Astrocyte (in vitro differentiated cells and primary cell): ENCODE results near the gene FAM210A. TPM values are rescaled to one million over a fixed set of nuclear protein-coding genes. Genes with fewer than 3 reads are reported as not detected.

Source experiments
- DNase-seq: peaks from one replicate; pipeline ENCODE4 v3.0.0-alpha.2; 2010; ENCODE audit warnings: low read depth
- FAIRE-seq: peaks from 2 replicates; lab custom pipeline; 2011; peaks lifted over from hg19 to GRCh38; lab: Jason Lieb, UNC
- H2AFZ ChIP-seq: 2 replicates; pipeline ENCODE4 v1.6.0; 2012; ENCODE audit warnings: low read depth, low read length, inconsistent platforms
- H3K27ac ChIP-seq: 2 replicates; pipeline ENCODE4 v1.5.1; 2011; ENCODE audit warnings: low read depth, low read length, inconsistent platforms
- H3K27me3 ChIP-seq: 2 replicates; pipeline ENCODE4 v1.6.0; 2011; ENCODE audit warnings: low read length, inconsistent platforms; ENCODE audit not compliant: insufficient read depth
- H3K36me3 ChIP-seq: 2 replicates; pipeline ENCODE4 v1.5.1; 2011; ENCODE audit warnings: low read length, inconsistent platforms; ENCODE audit not compliant: insufficient read depth
- H3K4me1 ChIP-seq: 2 replicates; pipeline ENCODE4 v1.5.1; 2011; ENCODE audit warnings: low read length, inconsistent platforms; ENCODE audit not compliant: insufficient read depth
- H3K4me2 ChIP-seq: 2 replicates; pipeline ENCODE4 v1.6.0; 2012; ENCODE audit warnings: low read length, inconsistent platforms
- H3K4me3 ChIP-seq: 2 replicates; pipeline ENCODE4 v1.5.1; 2011; ENCODE audit warnings: low read depth, mild to moderate bottlenecking, low read length, inconsistent platforms; ENCODE audit not compliant: insufficient read depth
- H3K79me2 ChIP-seq: 2 replicates; pipeline ENCODE4 v1.6.0; 2012; ENCODE audit warnings: mild to moderate bottlenecking, low read length, inconsistent platforms; ENCODE audit not compliant: insufficient read depth
- H3K9ac ChIP-seq: 2 replicates; pipeline ENCODE4 v1.6.0; 2012; ENCODE audit warnings: mild to moderate bottlenecking, low read length, inconsistent platforms
- H3K9me3 ChIP-seq: 2 replicates; pipeline ENCODE4 v1.5.1; 2012; ENCODE audit warnings: low read depth, mild to moderate bottlenecking, low read length, inconsistent platforms; ENCODE audit not compliant: insufficient read depth
- H4K20me1 ChIP-seq: 2 replicates; pipeline ENCODE4 v1.6.0; 2012; ENCODE audit warnings: low read length, inconsistent platforms; ENCODE audit not compliant: insufficient read depth
- H3K27ac Mint-ChIP-seq: one replicate; pipeline ENCODE4 v1.8.0; 2021; ENCODE audit warnings: mild to moderate bottlenecking, mixed read lengths; ENCODE audit not compliant: unreplicated experiment
- H3K27me3 Mint-ChIP-seq: one replicate; pipeline ENCODE4 v1.8.0; 2021; ENCODE audit warnings: low read depth, mixed read lengths; ENCODE audit not compliant: unreplicated experiment
- H3K36me3 Mint-ChIP-seq: one replicate; pipeline ENCODE4 v1.8.0; 2021; ENCODE audit warnings: low read depth, mixed read lengths; ENCODE audit not compliant: unreplicated experiment
- H3K4me1 Mint-ChIP-seq: one replicate; pipeline ENCODE4 v1.8.0; 2021; ENCODE audit warnings: low read depth, mixed read lengths; ENCODE audit not compliant: unreplicated experiment
- H3K4me3 Mint-ChIP-seq: one replicate; pipeline ENCODE4 v1.8.0; 2021; ENCODE audit warnings: mild to moderate bottlenecking, moderate library complexity, mixed read lengths; ENCODE audit not compliant: unreplicated experiment
- H3K9me3 Mint-ChIP-seq: one replicate; pipeline ENCODE4 v1.8.0; 2021; ENCODE audit warnings: mild to moderate bottlenecking, mixed read lengths; ENCODE audit not compliant: unreplicated experiment
- EZH2 ChIP-seq: IDR thresholded peaks from 2 replicates; pipeline ENCODE4 v1.6.1; 2012; ENCODE audit warnings: mild to moderate bottlenecking, low read length, inconsistent platforms; ENCODE audit not compliant: insufficient read depth
- total RNA-seq: library from RNA; stranded (reverse); gene quantifications from 2 replicates; pipeline ENCODE4 v1.2.1, GENCODE V29; 2021
- TF ChIP-seq, protein P1 (sequence below): IDR thresholded peaks from 2 replicates; pipeline ENCODE4 v1.5.1; 2011; ENCODE audit warnings: low read depth, mild to moderate bottlenecking, inconsistent platforms, low read length, moderate library complexity; ENCODE audit not compliant: insufficient read depth

FAM210A gene
- total RNA-seq, 1 donor from 2014 or later, result 21.9 TPM

- no peak overlapping the region for H3K27ac Mint-ChIP-seq
- Histone ChIP-seq H4K20me1 (no peaks in the 10 kb centered on the region), H3K79me2 (no peaks in the 10 kb centered on the region), H2AFZ (no peak overlapping the region), H3K4me3 (no peak overlapping the region), H3K9ac (no peak overlapping the region), H3K27me3 (peaks cover 3% of the 10 kb centered on the region), H3K4me2 (no peak overlapping the region), H3K36me3 (no peaks in the 10 kb centered on the region), H3K27ac (no peak overlapping the region), H3K4me1 (no peaks in the 10 kb centered on the region), H3K9me3 (no peaks in the 10 kb centered on the region)
- DNase-seq (no peak), FAIRE-seq (no peak)
- no peaks in the 10 kb centered on the region for H3K9me3 Mint-ChIP-seq
- H3K4me1 Mint-ChIP-seq, result peaks cover 21% of the 10 kb centered on the region
- peaks cover 10% of the 10 kb centered on the region for H3K36me3 Mint-ChIP-seq
- H3K4me3 Mint-ChIP-seq, result no peak overlapping the region
- H3K27me3 Mint-ChIP-seq, result peaks cover 38% of the 10 kb centered on the region
- TF ChIP-seq EZH2, result no peak
- TF ChIP-seq, protein P1, sequence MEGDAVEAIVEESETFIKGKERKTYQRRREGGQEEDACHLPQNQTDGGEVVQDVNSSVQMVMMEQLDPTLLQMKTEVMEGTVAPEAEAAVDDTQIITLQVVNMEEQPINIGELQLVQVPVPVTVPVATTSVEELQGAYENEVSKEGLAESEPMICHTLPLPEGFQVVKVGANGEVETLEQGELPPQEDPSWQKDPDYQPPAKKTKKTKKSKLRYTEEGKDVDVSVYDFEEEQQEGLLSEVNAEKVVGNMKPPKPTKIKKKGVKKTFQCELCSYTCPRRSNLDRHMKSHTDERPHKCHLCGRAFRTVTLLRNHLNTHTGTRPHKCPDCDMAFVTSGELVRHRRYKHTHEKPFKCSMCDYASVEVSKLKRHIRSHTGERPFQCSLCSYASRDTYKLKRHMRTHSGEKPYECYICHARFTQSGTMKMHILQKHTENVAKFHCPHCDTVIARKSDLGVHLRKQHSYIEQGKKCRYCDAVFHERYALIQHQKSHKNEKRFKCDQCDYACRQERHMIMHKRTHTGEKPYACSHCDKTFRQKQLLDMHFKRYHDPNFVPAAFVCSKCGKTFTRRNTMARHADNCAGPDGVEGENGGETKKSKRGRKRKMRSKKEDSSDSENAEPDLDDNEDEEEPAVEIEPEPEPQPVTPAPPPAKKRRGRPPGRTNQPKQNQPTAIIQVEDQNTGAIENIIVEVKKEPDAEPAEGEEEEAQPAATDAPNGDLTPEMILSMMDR, result no peak
Observed at GRCh38 chr18:13625355-13625754, 101.0 kb downstream of the FAM210A start.

- no peak for DNase-seq
- no peak overlapping the region for H3K4me3 ChIP-seq
- no peaks in the 10 kb centered on the region for H3K9me3 ChIP-seq
- peaks cover 18% of the 10 kb centered on the region for H3K4me1 Mint-ChIP-seq
- no peak overlapping the region for H3K27ac Mint-ChIP-seq
- H4K20me1 ChIP-seq, result no peaks in the 10 kb centered on the region
- H2AFZ ChIP-seq, result no peak overlapping the region
- no peaks in the 10 kb centered on the region for H3K36me3 ChIP-seq
- H3K4me2 ChIP-seq, result no peak overlapping the region
- TF ChIP-seq, protein P1, result no peak
- no peak for TF ChIP-seq EZH2
- no peak overlapping the region for H3K9ac ChIP-seq
- no peaks in the 10 kb centered on the region for H3K4me1 ChIP-seq
- H3K27me3 Mint-ChIP-seq, result peaks cover 38% of the 10 kb centered on the region
- H3K27ac ChIP-seq, result no peak overlapping the region
- H3K79me2 ChIP-seq, result no peaks in the 10 kb centered on the region
- peaks cover 3% of the 10 kb centered on the region for H3K27me3 ChIP-seq
- H3K4me3 Mint-ChIP-seq, result no peak overlapping the region
- FAIRE-seq, result no peak
- peaks cover 10% of the 10 kb centered on the region for H3K36me3 Mint-ChIP-seq
- no peaks in the 10 kb centered on the region for H3K9me3 Mint-ChIP-seq
Observed at GRCh38 chr18:13624563-13625237, 101.7 kb downstream of the FAM210A start.

DNA sequence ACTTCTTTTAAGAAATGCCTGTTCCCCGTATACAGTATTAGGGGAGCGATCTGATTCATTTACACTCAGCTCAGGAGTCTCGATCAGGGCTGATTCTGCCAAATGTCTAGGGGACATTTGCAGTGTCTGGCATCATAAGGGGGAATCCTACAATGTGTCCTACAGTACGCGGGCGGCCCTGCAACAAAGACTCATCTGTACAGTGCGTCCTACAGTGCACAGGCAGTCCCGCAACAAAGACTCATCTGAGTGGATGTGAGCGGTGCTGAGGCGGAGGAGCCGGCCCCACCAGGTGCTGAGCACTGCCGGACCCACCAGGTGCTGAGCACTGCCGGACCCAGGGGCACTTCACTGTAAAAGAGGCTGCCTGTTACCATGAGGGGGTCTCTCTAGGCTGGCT, 102.5 kb downstream of the FAM210A start:
- no peak for FAIRE-seq

More for the DNA sequence above, 102.5 kb downstream of the FAM210A start:
- H3K4me2 ChIP-seq, result no peak overlapping the region
- peaks cover 3% of the 10 kb centered on the region for H3K27me3 ChIP-seq
- H3K27ac ChIP-seq, result no peak overlapping the region
- DNase-seq, result no peak
- no peak overlapping the region for H3K9ac ChIP-seq
- H3K4me1 ChIP-seq, result no peaks in the 10 kb centered on the region
- H3K27me3 Mint-ChIP-seq, result peaks cover 37% of the 10 kb centered on the region
- peaks cover 11% of the 10 kb centered on the region for H3K4me1 Mint-ChIP-seq
- no peak overlapping the region for H3K4me3 Mint-ChIP-seq
- H3K27ac Mint-ChIP-seq, result no peak overlapping the region
- H3K36me3 ChIP-seq, result no peaks in the 10 kb centered on the region
- peaks cover 10% of the 10 kb centered on the region for H3K36me3 Mint-ChIP-seq
- H3K79me2 ChIP-seq, result no peaks in the 10 kb centered on the region
- H4K20me1 ChIP-seq, result no peaks in the 10 kb centered on the region
- TF ChIP-seq, protein P1, result no peak
- no peak for TF ChIP-seq EZH2
- no peak overlapping the region for H2AFZ ChIP-seq
- H3K9me3 ChIP-seq, result no peaks in the 10 kb centered on the region
- H3K4me3 ChIP-seq, result no peak overlapping the region
- no peaks in the 10 kb centered on the region for H3K9me3 Mint-ChIP-seq
